Spleen (tissue), 7 donors: ENCODE measurements around the gene PNMA1.
A peak's percentile ranks its signal among the peaks of the same experiment; 100 is the strongest.

Experiments used
- POLR2A ChIP-seq, 3 donors: fragments of 450-650 bp; IDR thresholded peaks; one replicate each; pipeline ENCODE4 v1.5.1; 2017; ENCODE audit warnings: antibody characterized with exemption in 3 of 3, mild to moderate bottlenecking in 1 of 3
- TF ChIP-seq, protein P1 (sequence below), 11 experiments: fragments of 200-600 bp in 7 of 11; fragments of 450-650 bp in 4 of 11; sonication (generic) in 4 of 11; IDR thresholded peaks in 8 of 11; conservative IDR thresholded peaks in 3 of 11; 1 replicate in 7 of 11; 2 replicates in 4 of 11; pipeline versions ENCODE4 v1.4.0 to v1.8.0; 2016 to 2021; ENCODE audit warnings: antibody characterized with exemption in 11 of 11, inconsistent platforms in 4 of 11, mild to moderate bottlenecking in 1 of 11
- donor health status: DM: no; HTN: no; CAD: no; lungs with moderate emphysema.
- donor health status: DM: no; HTN: no; CAD: no.
- donor health status: DM: no; HTN: no; CAD: no.

- peak in 1 of 3 donors; percentile 83 for TF ChIP-seq POLR2A (IDR thresholded peaks at IDR 0.05)
- TF ChIP-seq, protein P1, sequence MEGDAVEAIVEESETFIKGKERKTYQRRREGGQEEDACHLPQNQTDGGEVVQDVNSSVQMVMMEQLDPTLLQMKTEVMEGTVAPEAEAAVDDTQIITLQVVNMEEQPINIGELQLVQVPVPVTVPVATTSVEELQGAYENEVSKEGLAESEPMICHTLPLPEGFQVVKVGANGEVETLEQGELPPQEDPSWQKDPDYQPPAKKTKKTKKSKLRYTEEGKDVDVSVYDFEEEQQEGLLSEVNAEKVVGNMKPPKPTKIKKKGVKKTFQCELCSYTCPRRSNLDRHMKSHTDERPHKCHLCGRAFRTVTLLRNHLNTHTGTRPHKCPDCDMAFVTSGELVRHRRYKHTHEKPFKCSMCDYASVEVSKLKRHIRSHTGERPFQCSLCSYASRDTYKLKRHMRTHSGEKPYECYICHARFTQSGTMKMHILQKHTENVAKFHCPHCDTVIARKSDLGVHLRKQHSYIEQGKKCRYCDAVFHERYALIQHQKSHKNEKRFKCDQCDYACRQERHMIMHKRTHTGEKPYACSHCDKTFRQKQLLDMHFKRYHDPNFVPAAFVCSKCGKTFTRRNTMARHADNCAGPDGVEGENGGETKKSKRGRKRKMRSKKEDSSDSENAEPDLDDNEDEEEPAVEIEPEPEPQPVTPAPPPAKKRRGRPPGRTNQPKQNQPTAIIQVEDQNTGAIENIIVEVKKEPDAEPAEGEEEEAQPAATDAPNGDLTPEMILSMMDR (IDR thresholded peaks at IDR 0.05 in 8 of 11, conservative IDR thresholded peaks at IDR 0.05 in 3 of 11): no peak
These were observed 45.1 kb upstream of the PNMA1 start for GRCh38 chr14:73759183-73759713.
